Calu3 (cell line): ENCODE results near the gene ORM2. TPM values are rescaled to one million over a fixed set of nuclear protein-coding genes. Genes with fewer than 3 reads are reported as not detected.

Source experiments
- BruUV-seq: library from RNA; stranded (reverse); fragments of 400-500 nt; replicated peaks from 2 replicates; lab custom pipeline; 2021; lab: Mats Ljungman, UMichigan
- CTCF ChIA-PET: fragments of 300-600 bp; sonication (Branson Sonifier 250); formaldehyde crosslinking; loops from one replicate; lab custom pipeline; 2022; ENCODE audit warnings: antibody characterized with exemption; lab: Charles Lee
- DNase-seq: peaks from one replicate; pipeline ENCODE4 v3.0.0; 2022
- H3K27ac Mint-ChIP-seq: one replicate; pipeline ENCODE4 v1.8.0; 2022; ENCODE audit warnings: mixed read lengths; ENCODE audit not compliant: unreplicated experiment
- H3K27me3 Mint-ChIP-seq: one replicate; pipeline ENCODE4 v1.8.0; 2022; ENCODE audit warnings: mixed read lengths; ENCODE audit not compliant: unreplicated experiment
- H3K36me3 Mint-ChIP-seq: one replicate; pipeline ENCODE4 v1.8.0; 2022; ENCODE audit warnings: mild to moderate bottlenecking, moderate library complexity, mixed read lengths; ENCODE audit not compliant: insufficient read depth, unreplicated experiment
- H3K4me1 Mint-ChIP-seq: one replicate; pipeline ENCODE4 v1.8.0; 2022; ENCODE audit warnings: mild to moderate bottlenecking, low read depth, mixed read lengths; ENCODE audit not compliant: unreplicated experiment
- H3K4me3 Mint-ChIP-seq: one replicate; pipeline ENCODE4 v1.8.0; 2022; ENCODE audit warnings: mild to moderate bottlenecking, low read depth, moderate library complexity, mixed read lengths; ENCODE audit not compliant: unreplicated experiment
- H3K9me3 Mint-ChIP-seq: one replicate; pipeline ENCODE4 v1.8.0; 2022; ENCODE audit warnings: low read depth, mixed read lengths; ENCODE audit not compliant: unreplicated experiment
- intact Hi-C: fragments of 100-400 bp; cut with micrococcal nuclease; formaldehyde crosslinking; loops from one replicate; pipeline ENCODE4 v1.10.0; 2022; ENCODE audit not compliant: unreplicated experiment
- total RNA-seq: library from RNA; stranded (reverse); gene quantifications from 2 replicates; pipeline ENCODE4 v1.2.3, GENCODE V29; 2022
- TF ChIP-seq, protein P1 (sequence below): fragments of 200-600 bp; IDR thresholded peaks from one replicate; pipeline ENCODE4 v1.8.0; 2022; ENCODE audit warnings: antibody characterized with exemption; ENCODE audit not compliant: unreplicated experiment

Gene ORM2
- total RNA-seq, 1 experiment from 2014 or later: not detected

DNA sequence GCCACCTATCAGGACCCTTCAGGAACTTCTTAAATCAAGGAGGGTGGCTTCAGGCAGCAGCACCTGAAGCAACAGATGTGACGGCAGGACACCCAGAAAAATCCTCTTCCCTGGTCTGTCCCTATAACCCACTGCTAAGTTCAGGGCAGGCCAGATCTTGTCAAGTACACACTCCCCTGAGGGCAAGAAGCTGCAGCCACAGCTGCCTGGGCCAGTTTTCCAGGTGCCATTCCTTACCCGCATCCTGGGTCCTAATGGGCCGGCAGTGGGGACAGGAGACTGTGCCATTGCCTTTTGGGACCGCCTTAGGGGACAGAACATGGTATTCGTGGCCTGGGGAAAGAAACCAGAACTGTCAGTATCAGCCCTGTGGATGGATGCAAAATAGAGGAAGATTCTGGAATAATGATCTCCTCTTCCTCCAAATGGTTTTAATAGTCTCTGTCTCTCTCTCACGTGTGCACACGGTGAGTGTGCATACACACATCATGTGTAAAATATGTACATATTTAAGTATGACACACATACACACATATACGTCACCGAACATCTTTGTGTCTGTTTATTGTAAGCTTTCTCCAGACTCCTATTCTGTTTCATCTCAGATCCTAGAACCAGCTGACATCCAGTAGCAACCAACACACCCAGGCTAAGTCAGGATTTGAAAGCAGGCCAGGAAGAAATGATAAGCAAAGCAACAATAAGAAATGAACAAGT is 14.0 kb downstream of the ORM2 start:
- Mint-ChIP-seq H3K4me3 (no peak overlapping the region), H3K27ac (no peak overlapping the region), H3K36me3 (no peaks in the 10 kb centered on the region), H3K27me3 (no peaks in the 10 kb centered on the region), H3K4me1 (peaks cover 5% of the 10 kb centered on the region), H3K9me3 (no peaks in the 10 kb centered on the region)
- TF ChIP-seq, protein P1, sequence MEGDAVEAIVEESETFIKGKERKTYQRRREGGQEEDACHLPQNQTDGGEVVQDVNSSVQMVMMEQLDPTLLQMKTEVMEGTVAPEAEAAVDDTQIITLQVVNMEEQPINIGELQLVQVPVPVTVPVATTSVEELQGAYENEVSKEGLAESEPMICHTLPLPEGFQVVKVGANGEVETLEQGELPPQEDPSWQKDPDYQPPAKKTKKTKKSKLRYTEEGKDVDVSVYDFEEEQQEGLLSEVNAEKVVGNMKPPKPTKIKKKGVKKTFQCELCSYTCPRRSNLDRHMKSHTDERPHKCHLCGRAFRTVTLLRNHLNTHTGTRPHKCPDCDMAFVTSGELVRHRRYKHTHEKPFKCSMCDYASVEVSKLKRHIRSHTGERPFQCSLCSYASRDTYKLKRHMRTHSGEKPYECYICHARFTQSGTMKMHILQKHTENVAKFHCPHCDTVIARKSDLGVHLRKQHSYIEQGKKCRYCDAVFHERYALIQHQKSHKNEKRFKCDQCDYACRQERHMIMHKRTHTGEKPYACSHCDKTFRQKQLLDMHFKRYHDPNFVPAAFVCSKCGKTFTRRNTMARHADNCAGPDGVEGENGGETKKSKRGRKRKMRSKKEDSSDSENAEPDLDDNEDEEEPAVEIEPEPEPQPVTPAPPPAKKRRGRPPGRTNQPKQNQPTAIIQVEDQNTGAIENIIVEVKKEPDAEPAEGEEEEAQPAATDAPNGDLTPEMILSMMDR: no peak
- CTCF ChIA-PET: no interaction called here
- intact Hi-C loops: no loop called here
- no peak for DNase-seq
- no TSS peak for BruUV-seq

DNA sequence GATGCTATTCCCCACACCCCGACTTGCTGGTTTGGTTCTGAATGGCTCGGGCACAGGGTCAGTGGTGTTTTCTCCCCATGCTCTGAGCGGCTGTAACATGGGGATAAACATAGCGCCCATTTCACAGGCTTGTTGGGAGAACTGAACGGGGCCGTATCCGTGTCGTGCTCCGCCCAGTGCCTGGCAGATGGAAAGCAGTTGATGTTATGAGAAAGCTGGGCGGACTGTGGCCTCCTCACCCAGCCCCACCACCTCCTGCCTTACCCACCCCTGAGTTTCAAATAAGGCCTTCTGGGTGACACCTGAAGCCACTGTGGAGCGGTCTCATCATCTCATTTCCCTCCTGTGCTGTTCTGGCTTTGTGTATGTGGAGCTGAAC is 14.5 kb downstream of the ORM2 start:
- BruUV-seq: no TSS peak
- CTCF ChIA-PET: no interaction called here
- Mint-ChIP-seq H3K27ac (no peak overlapping the region), H3K9me3 (no peaks in the 10 kb centered on the region), H3K36me3 (peaks cover 4% of the 10 kb centered on the region), H3K27me3 (no peaks in the 10 kb centered on the region), H3K4me3 (no peak overlapping the region), H3K4me1 (peaks cover 11% of the 10 kb centered on the region)
- no peak for DNase-seq
- TF ChIP-seq, protein P1: no peak
- intact Hi-C loops: no loop called here

- CTCF ChIA-PET: no interaction called here
- no TSS peak for BruUV-seq
- TF ChIP-seq, protein P1: no peak
- no peak for DNase-seq
- H3K4me3 Mint-ChIP-seq: no peak overlapping the region
- no peaks in the 10 kb centered on the region for H3K9me3 Mint-ChIP-seq
- no peaks in the 10 kb centered on the region for H3K27me3 Mint-ChIP-seq
- intact Hi-C loops: no loop called here
- peaks cover 16% of the 10 kb centered on the region for H3K4me1 Mint-ChIP-seq
- peaks cover 8% of the 10 kb centered on the region for H3K36me3 Mint-ChIP-seq
- H3K27ac Mint-ChIP-seq: no peak overlapping the region
Measured at GRCh38 chr9:114344692-114345091, 15.0 kb downstream of the ORM2 start.

DNA sequence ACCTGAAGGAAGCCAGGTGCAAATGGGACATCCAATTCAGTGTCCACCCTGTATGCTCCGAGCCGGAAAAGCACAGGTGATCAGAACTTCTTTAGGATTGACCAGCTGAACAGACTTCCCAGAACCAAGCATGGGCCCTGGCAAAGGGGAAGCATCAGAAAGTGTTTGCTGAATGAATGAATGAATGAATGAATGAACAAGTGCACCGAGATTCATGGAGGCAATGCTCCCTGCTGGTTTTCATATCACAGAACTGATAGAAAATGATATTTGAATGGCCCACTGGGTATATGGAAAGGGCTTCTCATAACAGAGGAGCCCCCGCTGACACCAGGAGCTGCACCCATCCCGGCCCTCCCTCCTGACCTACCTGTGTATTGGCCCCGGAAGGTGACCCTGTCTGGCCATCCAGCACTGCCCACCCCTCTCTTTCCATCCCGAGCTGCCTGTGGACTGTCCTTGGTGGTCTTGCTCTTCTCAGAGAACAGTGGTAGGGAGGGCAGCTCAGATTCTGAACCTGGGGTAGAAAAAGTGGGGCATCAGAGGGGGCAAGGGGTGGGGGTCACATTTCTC is 15.9 kb downstream of the ORM2 start:
- H3K4me1 Mint-ChIP-seq: peaks cover 21% of the 10 kb centered on the region
- intact Hi-C loops: no loop called here
- H3K4me3 Mint-ChIP-seq: no peak overlapping the region
- no peaks in the 10 kb centered on the region for H3K9me3 Mint-ChIP-seq
- peaks cover 8% of the 10 kb centered on the region for H3K36me3 Mint-ChIP-seq
- no peak overlapping the region for H3K27ac Mint-ChIP-seq
- TF ChIP-seq, protein P1: no peak
- H3K27me3 Mint-ChIP-seq: no peaks in the 10 kb centered on the region
- BruUV-seq: no TSS peak
- CTCF ChIA-PET: interaction anchor here (0.6 kb wide), 1 partner anchor 28 kb away, joined by 4 read pairs; no protein-coding TSS in a partner anchor
- no peak for DNase-seq
